Mucosa of descending colon (tissue), 3 donors: Measurements from ENCODE around the gene PFKL. TPM values are rescaled to one million over a fixed set of nuclear protein-coding genes. Genes with fewer than 3 reads are reported as not detected.
"Not testable (repeated sequence)": the region's sequence is repeated elsewhere in the genome, so short reads cannot be mapped to it uniquely, and the experiment has no call there.

Experiments
- ATAC-seq: fragments of 200-7000 bp; cut with Tn5 transposase; one replicate; pipeline ENCODE4 v1.9.1; 2020; ENCODE audit warnings: mild to moderate bottlenecking, moderate library complexity
- DNase-seq, 3 donors: peaks; one replicate each; pipeline ENCODE4 v3.0.0-alpha.2; 2020
- H3K36me3 ChIP-seq: fragments of 200-600 bp; one replicate; pipeline ENCODE4 v1.8.0; 2021; ENCODE audit warnings: low read depth, mild to moderate bottlenecking
- H3K4me1 ChIP-seq: fragments of 200-600 bp; one replicate; pipeline ENCODE4 v1.8.0; 2021; ENCODE audit warnings: low read depth, mild to moderate bottlenecking
- H3K4me3 ChIP-seq: fragments of 200-600 bp; one replicate; pipeline ENCODE4 v1.8.0; 2021; ENCODE audit warnings: mild to moderate bottlenecking
- H3K9me3 ChIP-seq: fragments of 200-600 bp; one replicate; pipeline ENCODE4 v1.8.0; 2021; ENCODE audit warnings: mild to moderate bottlenecking
- CTCF ChIP-seq: fragments of 200-600 bp; IDR thresholded peaks from one replicate; pipeline ENCODE4 v1.8.0; 2022; ENCODE audit warnings: antibody characterized with exemption, mild to moderate bottlenecking
- intact Hi-C, 2 donors: fragments of 100-400 bp; cut with DNase I in 1 of 2; cut with micrococcal nuclease in 1 of 2; formaldehyde crosslinking; loops; one replicate each; pipeline versions ENCODE4 v1.11.0 to v1.11.1; 2022; cut with DNase I, micrococcal nuclease
- total RNA-seq, 3 donors: library from RNA; stranded (reverse); fragmentation: NEBNext Ultra II Directional in 2 of 3; extraction: Animal tissue kit (Norgen Biotek cat#: 25700) in 2 of 3; gene quantifications; one replicate each; pipeline versions ENCODE4 v1.2.1 to v1.2.4, GENCODE V29; 2021 to 2023
- donor health status: DM: no; HTN: no; CAD: no; lungs with moderate emphysema.
- donor health status: DM: no; HTN: no; CAD: no.
- donor health status: DM: no; HTN: yes; CAD: no.

The PFKL gene
- total RNA-seq, 3 donors from 2014 or later, result 150 to 299 (median 237) TPM

- intact Hi-C loops, result no loop called here
- Histone ChIP-seq H3K9me3 (no peaks in the 10 kb centered on the region), H3K4me3 (no peak overlapping the region), H3K36me3 (no peaks in the 10 kb centered on the region), H3K4me1 (no peaks in the 10 kb centered on the region)
- ATAC-seq (no peak), DNase-seq (peak in 1 of 3 donors; percentile 15)
- no peak for TF ChIP-seq CTCF
Observed at GRCh38 chr21:44279354-44280260, 20.2 kb upstream of the PFKL start.

DNA sequence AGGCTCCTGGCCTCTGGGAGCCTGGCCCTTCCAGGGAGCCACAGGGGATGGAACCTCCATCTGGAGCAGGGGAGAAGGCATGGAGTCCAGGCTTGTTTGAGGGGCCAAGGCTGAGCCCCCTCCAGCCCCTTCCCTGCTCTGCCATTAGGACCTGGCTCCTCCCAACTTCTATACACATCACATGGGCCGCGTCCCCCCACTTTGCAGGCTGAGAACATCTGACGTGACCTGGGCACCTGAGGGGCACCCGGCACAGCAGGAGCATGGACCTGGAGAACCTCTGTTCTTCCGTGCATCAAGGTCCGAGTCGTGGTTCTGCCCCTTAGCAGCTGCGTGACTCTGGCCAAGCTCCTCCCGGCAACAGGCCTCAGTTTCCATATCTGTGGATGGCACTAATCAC lies 18.1 kb upstream of the PFKL start:
- Histone ChIP-seq H3K4me1 (no peaks in the 10 kb centered on the region), H3K36me3 (no peaks in the 10 kb centered on the region), H3K4me3 (no peak overlapping the region), H3K9me3 (no peaks in the 10 kb centered on the region)
- ATAC-seq, result no peak
- TF ChIP-seq CTCF, result no peak
- DNase-seq, result peak in 1 of 3 donors; percentile 25
- intact Hi-C loops, result no loop called here

- intact Hi-C loops, result no loop called here
- no peaks in the 10 kb centered on the region for H3K4me1 ChIP-seq
- H3K36me3 ChIP-seq, result no peaks in the 10 kb centered on the region
- no peaks in the 10 kb centered on the region for H3K9me3 ChIP-seq
- DNase-seq (peak in 1 of 3 donors; percentile 38), ATAC-seq (no peak)
- TF ChIP-seq CTCF, result no peak
- no peak overlapping the region for H3K4me3 ChIP-seq
Observed at GRCh38 chr21:44282370-44282769, 17.5 kb upstream of the PFKL start.

GRCh38 chr21:44283211-44283785 lies 16.6 kb upstream of the PFKL start:
- H3K36me3 ChIP-seq, H3K4me1 ChIP-seq, ATAC-seq, DNase-seq, H3K4me3 ChIP-seq, H3K9me3 ChIP-seq, intact Hi-C loops: not testable (repeated sequence)

GRCh38 chr21:44283948-44284347 lies 15.9 kb upstream of the PFKL start:
- TF ChIP-seq CTCF, result no peak
- H3K36me3 ChIP-seq, result no peaks in the 10 kb centered on the region
- DNase-seq, result no peak
- no peaks in the 10 kb centered on the region for H3K9me3 ChIP-seq
- no peaks in the 10 kb centered on the region for H3K4me1 ChIP-seq
- intact Hi-C loops, result no loop called here
- ATAC-seq, result no peak
- H3K4me3 ChIP-seq, result no peak overlapping the region
